Activated CD4-positive, alpha-beta memory T cell treated with anti-CD3 and anti-CD28 coated beads, Interleukin-2, amount 10 ng/mL, durations not matched to agents 7 days and 5 days (primary cell): ENCODE measurements around the gene MYLK2. TPM values are rescaled to one million over a fixed set of nuclear protein-coding genes. Genes with fewer than 3 reads are reported as not detected.
A peak's percentile ranks its signal among the peaks of the same experiment; 100 is the strongest.

Source experiments
- CTCF ChIA-PET: fragments of 350-600 bp; sonication (Branson Sonifier 250); formaldehyde crosslinking; loops from one replicate; lab custom pipeline; 2021; ENCODE audit warnings: antibody characterized with exemption, inconsistent platforms; lab: Charles Lee
- POLR2A ChIA-PET: fragments of 350-600 bp; sonication (Branson Sonifier 250); formaldehyde crosslinking; loops from one replicate; lab custom pipeline; 2021; ENCODE audit warnings: antibody characterized with exemption; lab: Charles Lee
- DNase-seq: peaks from one replicate; pipeline ENCODE4 v3.0.0-alpha.2; 2020
- H3K27ac Mint-ChIP-seq: one replicate; pipeline ENCODE4 v1.8.0; 2021; ENCODE audit warnings: mild to moderate bottlenecking, mixed read lengths
- H3K27me3 Mint-ChIP-seq: one replicate; pipeline ENCODE4 v1.8.0; 2021; ENCODE audit warnings: mixed read lengths
- H3K36me3 Mint-ChIP-seq: one replicate; pipeline ENCODE4 v1.8.0; 2021; ENCODE audit warnings: low read depth, mixed read lengths
- H3K4me1 Mint-ChIP-seq: one replicate; pipeline ENCODE4 v1.8.0; 2021; ENCODE audit warnings: mixed read lengths
- H3K4me3 Mint-ChIP-seq: one replicate; pipeline ENCODE4 v1.8.0; 2021; ENCODE audit warnings: mild to moderate bottlenecking, mixed read lengths
- H3K9me3 Mint-ChIP-seq: one replicate; pipeline ENCODE4 v1.8.0; 2021; ENCODE audit warnings: mixed read lengths
- total RNA-seq, 2 experiments: library from RNA; stranded (reverse); gene quantifications; one replicate each; pipeline ENCODE4 v1.2.3, GENCODE V29; 2021

MYLK2 gene
- total RNA-seq, 2 experiments from 2014 or later: 0.33 to 0.45 TPM

GRCh38 chr20:31831211-31831610 lies 12.1 kb downstream of the MYLK2 start:
- H3K27ac Mint-ChIP-seq: no peak overlapping the region
- H3K4me3 Mint-ChIP-seq: no peak overlapping the region
- DNase-seq: no peak
- H3K9me3 Mint-ChIP-seq: no peaks in the 10 kb centered on the region
- peaks cover 13% of the 10 kb centered on the region for H3K4me1 Mint-ChIP-seq
- ChIA-PET CTCF (interaction anchor here (0.6 to 1.5 kb wide), 3 partner anchors 15 to 895 kb away, joined by 3 read pairs; no protein-coding TSS in a partner anchor), POLR2A (no interaction called here)
- H3K27me3 Mint-ChIP-seq: no peaks in the 10 kb centered on the region
- no peaks in the 10 kb centered on the region for H3K36me3 Mint-ChIP-seq

- Mint-ChIP-seq H3K36me3 (no peaks in the 10 kb centered on the region), H3K27me3 (no peaks in the 10 kb centered on the region), H3K9me3 (no peaks in the 10 kb centered on the region), H3K4me3 (no peak overlapping the region), H3K4me1 (peaks cover 18% of the 10 kb centered on the region), H3K27ac (no peak overlapping the region)
- ChIA-PET CTCF (interaction anchor here (1.7 kb wide), 1 partner anchor 10 kb away, joined by 3 read pairs; no protein-coding TSS in a partner anchor), POLR2A (no interaction called here)
- no peak for DNase-seq
These were observed 12.7 kb downstream of the MYLK2 start for GRCh38 chr20:31831771-31832306.

DNA sequence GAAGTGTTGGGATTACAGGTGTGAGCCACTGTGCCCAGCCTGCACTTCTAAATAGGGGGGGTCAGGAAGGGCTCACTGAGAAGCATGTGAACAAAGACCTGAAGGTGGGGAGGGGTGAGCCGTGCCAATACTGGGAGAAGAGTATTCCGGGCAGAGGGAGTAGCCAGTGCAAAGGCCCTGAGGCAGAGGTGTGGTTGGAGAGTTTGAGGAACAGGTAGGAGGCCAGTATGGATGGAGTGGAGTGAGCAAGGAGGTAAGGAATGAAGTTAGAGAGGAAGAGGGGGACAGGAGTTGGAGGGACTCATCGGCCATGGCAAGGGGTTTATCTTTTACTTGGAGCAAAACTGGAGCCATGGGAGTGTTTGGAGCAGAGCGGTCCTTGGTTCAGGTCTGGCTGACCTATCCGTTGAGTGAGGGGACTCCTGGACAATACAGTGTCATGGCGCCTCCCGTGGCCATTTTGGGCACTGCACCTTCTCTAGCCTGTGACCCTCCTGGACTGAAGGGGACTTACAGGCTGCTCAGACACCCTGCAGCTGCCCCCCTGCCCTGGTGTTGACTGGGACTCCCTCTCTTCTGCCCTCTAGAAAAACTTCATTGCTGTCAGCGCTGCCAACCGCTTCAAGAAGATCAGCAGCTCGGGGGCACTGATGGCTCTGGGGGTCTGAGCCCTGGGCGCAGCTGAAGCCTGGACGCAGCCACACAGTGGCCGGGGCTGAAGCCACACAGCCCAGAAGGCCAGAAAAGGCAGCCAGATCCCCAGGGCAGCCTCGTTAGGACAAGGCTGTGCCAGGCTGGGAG lies 14.2 kb downstream of the MYLK2 start:
- no peaks in the 10 kb centered on the region for H3K36me3 Mint-ChIP-seq
- no peak overlapping the region for H3K4me3 Mint-ChIP-seq
- H3K4me1 Mint-ChIP-seq: peaks cover 26% of the 10 kb centered on the region
- ChIA-PET POLR2A (no interaction called here), CTCF (interaction anchor here (0.7 to 6.5 kb wide), 7 partner anchors 9 to 258 kb away, joined by 3 to 35 read pairs (median 4); no protein-coding TSS in a partner anchor)
- no peaks in the 10 kb centered on the region for H3K9me3 Mint-ChIP-seq
- no peak overlapping the region for H3K27ac Mint-ChIP-seq
- peak; percentile 65 for DNase-seq
- H3K27me3 Mint-ChIP-seq: no peaks in the 10 kb centered on the region

DNA sequence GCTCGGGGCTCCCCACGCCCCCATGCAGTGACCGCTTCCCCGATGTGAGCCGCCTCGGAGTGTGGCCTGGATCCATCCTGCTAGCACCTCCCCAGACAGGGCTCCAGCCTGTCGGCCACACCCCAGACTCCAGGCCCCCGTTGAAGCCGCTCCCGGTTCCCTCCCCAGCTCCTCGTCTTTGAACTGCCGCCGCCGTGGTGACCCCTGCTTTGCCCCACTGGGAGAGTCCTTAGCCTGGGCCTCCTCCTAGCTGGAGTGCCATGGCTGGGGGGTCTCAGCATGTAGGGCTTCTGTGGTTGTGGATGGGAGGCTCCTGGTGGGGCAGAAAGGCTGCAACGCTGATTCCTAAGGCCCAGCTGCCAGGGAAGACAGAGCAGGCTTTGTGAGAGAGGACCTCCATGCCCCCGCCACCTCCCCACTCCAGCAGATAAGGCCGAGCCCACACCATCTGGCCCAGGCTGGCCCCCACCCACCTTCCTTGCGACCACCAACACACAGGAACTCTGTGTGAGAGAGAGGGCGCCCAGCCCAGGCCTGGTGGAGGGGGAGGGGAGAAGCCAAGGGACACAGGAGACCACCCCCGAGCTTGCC lies 14.9 kb downstream of the MYLK2 start:
- POLR2A ChIA-PET: no interaction called here
- DNase-seq: no peak
- CTCF ChIA-PET: interaction anchor here (0.7 to 6.5 kb wide), 6 partner anchors 11 to 257 kb away, joined by 3 to 35 read pairs (median 4); no protein-coding TSS in a partner anchor
- H3K27ac Mint-ChIP-seq: no peak overlapping the region
- H3K36me3 Mint-ChIP-seq: no peaks in the 10 kb centered on the region
- H3K9me3 Mint-ChIP-seq: no peaks in the 10 kb centered on the region
- H3K27me3 Mint-ChIP-seq: no peaks in the 10 kb centered on the region
- H3K4me1 Mint-ChIP-seq: peaks cover 26% of the 10 kb centered on the region
- H3K4me3 Mint-ChIP-seq: no peak overlapping the region

DNA sequence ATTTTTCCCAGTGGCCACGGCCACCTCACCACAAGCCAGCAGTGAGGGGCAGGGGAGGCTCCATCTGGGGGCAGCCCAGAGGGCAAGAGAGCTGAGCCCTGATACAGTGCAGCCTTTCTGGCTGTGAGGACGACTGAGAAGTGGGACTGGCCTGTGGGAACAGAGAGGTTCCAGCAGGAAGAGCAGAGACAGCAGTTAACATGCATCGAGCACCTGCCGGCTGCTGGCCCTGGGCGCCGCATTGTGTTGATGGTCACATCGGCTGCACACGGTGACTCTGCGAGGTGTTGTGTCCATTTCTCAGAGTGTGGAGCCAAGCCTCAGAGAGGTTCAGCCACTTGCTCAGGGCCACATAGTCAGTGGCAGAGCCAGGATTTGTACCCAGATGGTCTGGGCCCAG lies 16.4 kb downstream of the MYLK2 start:
- peaks cover 26% of the 10 kb centered on the region for H3K4me1 Mint-ChIP-seq
- no peak overlapping the region for H3K4me3 Mint-ChIP-seq
- H3K27me3 Mint-ChIP-seq: no peaks in the 10 kb centered on the region
- POLR2A ChIA-PET: interaction anchor here (1.7 kb wide), 1 partner anchor 116 kb away, joined by 7 read pairs; the partner anchor contains the start of gene PDRG1
- CTCF ChIA-PET: interaction anchor here (3.4 to 6.5 kb wide), 3 partner anchors 11 to 16 kb away, joined by 17 to 35 read pairs (median 24); no protein-coding TSS in a partner anchor
- no peaks in the 10 kb centered on the region for H3K36me3 Mint-ChIP-seq
- no peak overlapping the region for H3K27ac Mint-ChIP-seq
- DNase-seq: no peak
- no peaks in the 10 kb centered on the region for H3K9me3 Mint-ChIP-seq

DNA sequence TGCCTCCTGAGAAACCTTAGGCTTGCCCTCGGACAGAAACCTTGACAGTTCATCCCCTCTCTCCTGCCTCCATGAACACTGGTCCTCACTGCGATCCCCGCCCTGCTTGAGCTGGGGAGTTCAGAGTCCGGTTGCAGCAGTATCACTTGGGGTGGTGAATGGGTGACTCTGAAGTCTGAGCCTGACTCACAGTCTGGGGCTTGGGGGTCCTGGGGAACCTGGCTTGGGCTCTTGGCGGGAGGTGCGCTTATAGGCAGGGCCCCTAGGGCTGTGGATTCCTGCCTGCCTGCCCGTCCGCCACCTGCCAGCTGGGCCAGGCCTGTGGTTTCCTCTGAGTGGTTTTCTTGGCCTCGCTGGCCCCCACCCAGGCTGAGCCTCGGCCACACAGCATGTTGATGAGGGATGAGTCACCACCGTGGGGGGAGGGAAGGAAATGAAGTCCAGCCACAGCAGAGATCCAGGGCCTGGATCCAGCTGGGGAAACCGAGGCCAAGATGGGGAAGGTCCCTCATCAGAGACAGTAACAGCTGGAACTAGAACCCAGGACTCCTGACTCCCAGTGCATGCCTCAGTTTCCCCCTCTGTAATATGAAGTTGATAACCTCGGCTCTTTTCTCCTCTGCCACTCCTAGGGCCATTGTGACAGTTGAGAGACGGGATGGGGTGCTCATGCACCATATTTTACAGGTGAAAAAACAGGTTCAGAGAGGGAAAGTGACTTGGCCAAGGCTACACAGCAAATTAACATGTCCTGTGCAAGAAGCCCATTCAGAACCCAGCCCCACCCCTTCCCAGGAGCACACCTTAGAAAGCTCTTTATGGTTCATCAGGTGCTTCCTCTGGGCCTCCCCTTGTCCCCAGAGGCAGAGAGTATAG lies 17.1 kb downstream of the MYLK2 start:
- Mint-ChIP-seq H3K9me3 (no peaks in the 10 kb centered on the region), H3K27ac (no peak overlapping the region), H3K4me1 (peaks cover 26% of the 10 kb centered on the region), H3K4me3 (no peak overlapping the region), H3K27me3 (no peaks in the 10 kb centered on the region), H3K36me3 (no peaks in the 10 kb centered on the region)
- POLR2A ChIA-PET: interaction anchor here (1.5 to 1.7 kb wide), 2 partner anchors 11 to 116 kb away, joined by 4 to 7 read pairs; partner anchors contain the start of gene PDRG1
- CTCF ChIA-PET: interaction anchor here (3.4 to 6.5 kb wide), 3 partner anchors 11 to 15 kb away, joined by 17 to 35 read pairs (median 24); no protein-coding TSS in a partner anchor
- DNase-seq: peak; percentile 65

GRCh38 chr20:31836853-31837608 lies 17.9 kb downstream of the MYLK2 start:
- ChIA-PET CTCF (interaction anchor here (0.7 to 6.5 kb wide), 5 partner anchors 10 to 180 kb away, joined by 3 to 35 read pairs (median 17); no protein-coding TSS in a partner anchor), POLR2A (interaction anchor here (1.3 to 1.7 kb wide), 3 partner anchors 10 to 115 kb away, joined by 4 to 7 read pairs (median 6); partner anchors contain the start of gene PDRG1)
- H3K4me3 Mint-ChIP-seq: no peak overlapping the region

DNA sequence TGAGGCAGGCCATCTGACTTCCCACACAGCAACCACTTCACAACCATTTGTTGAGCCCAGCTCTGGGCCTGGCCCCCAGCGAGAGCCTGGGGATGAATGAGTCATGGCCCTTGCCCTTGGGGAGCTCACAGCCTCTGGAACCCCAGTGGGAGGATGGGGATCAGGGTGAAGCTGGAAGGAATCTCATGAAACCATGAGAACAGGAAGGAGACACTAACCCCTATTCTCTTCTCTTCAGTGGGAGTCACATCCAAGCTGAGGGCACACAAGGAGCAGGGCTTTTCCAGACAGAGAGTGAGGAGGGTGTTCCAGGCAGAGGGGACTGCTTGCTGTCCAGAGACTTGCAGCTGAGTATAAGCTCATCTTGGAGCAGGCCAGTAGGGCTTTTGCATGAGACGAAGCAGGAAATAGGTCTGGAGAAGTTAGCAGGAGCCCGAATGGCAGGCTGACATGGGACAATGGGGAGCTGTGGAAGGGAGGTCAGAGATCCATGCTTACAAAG lies 18.8 kb downstream of the MYLK2 start:
- DNase-seq: no peak
- H3K4me1 Mint-ChIP-seq: peaks cover 26% of the 10 kb centered on the region
- no peak overlapping the region for H3K4me3 Mint-ChIP-seq
- ChIA-PET CTCF (interaction anchor here (0.9 to 6.5 kb wide), 6 partner anchors 8 to 114 kb away, joined by 3 to 35 read pairs (median 10); partner anchors contain the start of gene PDRG1), POLR2A (interaction anchor here (1.3 kb wide), 1 partner anchor 9 kb away, joined by 6 read pairs; no protein-coding TSS in a partner anchor)
- H3K9me3 Mint-ChIP-seq: no peaks in the 10 kb centered on the region
- H3K27me3 Mint-ChIP-seq: no peaks in the 10 kb centered on the region
- H3K27ac Mint-ChIP-seq: no peak overlapping the region
- H3K36me3 Mint-ChIP-seq: no peaks in the 10 kb centered on the region

More at GRCh38 chr20:31836853-31837608, 17.9 kb downstream of the MYLK2 start:
- DNase-seq: no peak
- H3K36me3 Mint-ChIP-seq: no peaks in the 10 kb centered on the region
- no peaks in the 10 kb centered on the region for H3K9me3 Mint-ChIP-seq
- peaks cover 26% of the 10 kb centered on the region for H3K4me1 Mint-ChIP-seq
- no peaks in the 10 kb centered on the region for H3K27me3 Mint-ChIP-seq
- H3K27ac Mint-ChIP-seq: no peak overlapping the region

DNA sequence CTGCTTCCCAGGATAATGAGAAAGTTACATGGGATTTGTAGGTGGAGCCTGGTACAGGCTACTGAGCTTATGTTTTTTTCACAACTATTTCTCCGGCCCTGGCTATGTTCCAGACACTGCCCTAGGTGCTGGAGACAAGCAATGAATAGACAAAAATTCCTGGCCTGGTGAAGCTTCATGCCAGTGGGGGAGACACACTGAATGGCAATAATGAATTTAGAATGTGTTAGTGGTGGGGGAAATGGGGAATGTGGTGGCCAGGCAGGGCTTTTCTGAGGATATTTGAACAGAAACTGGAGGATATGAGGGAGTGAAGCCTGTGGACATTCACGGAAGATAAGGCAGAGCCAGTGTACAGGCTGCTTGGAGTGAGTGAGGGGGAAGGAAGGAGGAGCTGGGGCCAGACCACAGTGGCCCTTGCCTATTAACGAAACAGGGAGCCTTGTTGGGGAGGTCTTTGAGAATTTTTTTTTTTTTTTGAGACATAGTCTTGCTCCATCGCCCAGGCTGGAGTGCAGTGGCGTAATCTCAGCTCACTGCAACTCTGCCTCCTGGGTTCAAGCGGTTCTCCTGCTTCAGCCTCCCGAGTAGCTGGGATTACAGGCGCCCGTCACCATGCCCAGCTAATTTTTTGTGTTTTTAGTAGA lies 19.6 kb downstream of the MYLK2 start:
- no peak overlapping the region for H3K4me3 Mint-ChIP-seq
- peaks cover 26% of the 10 kb centered on the region for H3K4me1 Mint-ChIP-seq
- POLR2A ChIA-PET: interaction anchor here (1.3 kb wide), 1 partner anchor 8 kb away, joined by 6 read pairs; no protein-coding TSS in a partner anchor
- no peaks in the 10 kb centered on the region for H3K36me3 Mint-ChIP-seq
- no peak overlapping the region for H3K27ac Mint-ChIP-seq
- DNase-seq: no peak
- H3K27me3 Mint-ChIP-seq: no peaks in the 10 kb centered on the region
- CTCF ChIA-PET: interaction anchor here (1.0 to 6.5 kb wide), 4 partner anchors 8 to 16 kb away, joined by 3 to 35 read pairs (median 20); no protein-coding TSS in a partner anchor
- H3K9me3 Mint-ChIP-seq: no peaks in the 10 kb centered on the region

- Mint-ChIP-seq H3K4me1 (peaks cover 25% of the 10 kb centered on the region), H3K4me3 (no peak overlapping the region)
- CTCF ChIA-PET: interaction anchor here (6.5 kb wide), 1 partner anchor 17 kb away, joined by 35 read pairs; no protein-coding TSS in a partner anchor
These were observed 20.8 kb downstream of the MYLK2 start for GRCh38 chr20:31839782-31840487.

More at GRCh38 chr20:31839782-31840487, 20.8 kb downstream of the MYLK2 start:
- Mint-ChIP-seq H3K36me3 (no peaks in the 10 kb centered on the region), H3K27me3 (no peaks in the 10 kb centered on the region), H3K27ac (no peak overlapping the region), H3K9me3 (no peaks in the 10 kb centered on the region)
- POLR2A ChIA-PET: no interaction called here
- DNase-seq: no peak
